Smooth muscle cell (in vitro differentiated cells): ENCODE data around the gene CDK18. TPM values are rescaled to one million over a fixed set of nuclear protein-coding genes. Genes with fewer than 3 reads are reported as not detected.

Source experiments
- DNase-seq: peaks from one replicate; lab custom pipeline; 2025; ENCODE audit not compliant: unreplicated experiment; lab: John Stamatoyannopoulos, UW
- H2AFZ ChIP-seq: fragments of 200-600 bp; sonication (generic); 2 replicates; pipeline ENCODE4 v1.6.0; 2016; ENCODE audit warnings: antibody characterized with exemption, low read depth, mild to moderate bottlenecking
- H3F3A ChIP-seq: fragments of 200-600 bp; sonication (generic); 2 replicates; pipeline ENCODE4 v1.6.0; 2017; ENCODE audit warnings: antibody characterized with exemption, low read depth
- H3K27ac ChIP-seq: fragments of 200-600 bp; sonication (generic); 2 replicates; pipeline ENCODE4 v1.5.1; 2016; ENCODE audit warnings: low read depth, mild to moderate bottlenecking
- H3K27me3 ChIP-seq: fragments of 200-600 bp; sonication (generic); 2 replicates; pipeline ENCODE4 v1.6.1; 2016; ENCODE audit warnings: low read depth, mild to moderate bottlenecking
- H3K36me3 ChIP-seq: fragments of 200-600 bp; sonication (generic); 2 replicates; pipeline ENCODE4 v1.5.1; 2016; ENCODE audit warnings: low read depth
- H3K4me1 ChIP-seq: fragments of 200-600 bp; sonication (generic); 2 replicates; pipeline ENCODE4 v1.5.1; 2016; ENCODE audit warnings: low read depth
- H3K4me2 ChIP-seq: fragments of 200-600 bp; sonication (generic); 2 replicates; pipeline ENCODE4 v1.6.0; 2016; ENCODE audit warnings: mild to moderate bottlenecking
- H3K4me3 ChIP-seq: fragments of 200-600 bp; sonication (generic); 2 replicates; pipeline ENCODE4 v1.5.1; 2016; ENCODE audit warnings: mild to moderate bottlenecking
- H3K79me2 ChIP-seq: fragments of 200-600 bp; sonication (generic); 2 replicates; pipeline ENCODE4 v1.6.0; 2016; ENCODE audit warnings: low read depth, mild to moderate bottlenecking
- H3K9ac ChIP-seq: fragments of 200-600 bp; sonication (generic); 2 replicates; pipeline ENCODE4 v1.6.0; 2016; ENCODE audit warnings: low read depth
- H3K9me3 ChIP-seq: fragments of 200-600 bp; sonication (generic); replicated peaks from 2 replicates; pipeline ENCODE4 v1.5.1; 2016; ENCODE audit warnings: low read depth
- H4K20me1 ChIP-seq: fragments of 200-600 bp; sonication (generic); 2 replicates; pipeline ENCODE4 v1.6.0; 2016; ENCODE audit warnings: low read depth
- CTCF ChIP-seq: fragments of 200-600 bp; sonication (generic); IDR thresholded peaks from 2 replicates; pipeline ENCODE4 v1.5.1; 2017; ENCODE audit warnings: borderline replicate concordance, mild to moderate bottlenecking, antibody characterized with exemption; ENCODE audit not compliant: insufficient read depth, poor library complexity, severe bottlenecking
- WGBS: methylation state at CpG from one replicate; pipeline ENCODE4 v1.1.7; 2016; ENCODE audit warnings: low lambda C conversion rate; 5-methylcytosine and 5-hydroxymethylcytosine counted together
- polyA plus RNA-seq: library from polyadenylated mRNA; unstranded; fragments of >200 nt; fragmentation: Nextera tagmentation; extraction: Ambion mirVana; gene quantifications from 2 replicates; pipeline ENCODE4 v1.2.1, GENCODE V29; 2016
- total RNA-seq: library from RNA; depleted of rRNA; stranded (reverse); fragments of >200 nt; gene quantifications from 2 replicates; pipeline ENCODE4 v1.2.3, GENCODE V29; 2014

The CDK18 gene
- total and polyA plus RNA-seq, 2 experiments from 2014 or later, result 6.1 TPM

- WGBS, result 77% methylated on average over 8 of the region's 9 CpGs
- Histone ChIP-seq H3K4me2 (no peak overlapping the region), H3K27me3 (no peaks in the 10 kb centered on the region), H3K9ac (no peak overlapping the region), H3K36me3 (no peaks in the 10 kb centered on the region), H3F3A (no peaks in the 10 kb centered on the region), H3K4me1 (no peaks in the 10 kb centered on the region), H4K20me1 (no peaks in the 10 kb centered on the region), H3K79me2 (no peaks in the 10 kb centered on the region), H3K4me3 (no peak overlapping the region), H2AFZ (no peak overlapping the region), H3K9me3 (no peaks in the 10 kb centered on the region), H3K27ac (no peak overlapping the region)
- no peak for DNase-seq
- TF ChIP-seq CTCF, result no peak
Observed at GRCh38 chr1:205536759-205537361, 32.4 kb downstream of the CDK18 start.

- no peaks in the 10 kb centered on the region for H3F3A ChIP-seq
- H4K20me1 ChIP-seq, result no peaks in the 10 kb centered on the region
- no peaks in the 10 kb centered on the region for H3K36me3 ChIP-seq
- no peaks in the 10 kb centered on the region for H3K27me3 ChIP-seq
- H3K4me1 ChIP-seq, result no peaks in the 10 kb centered on the region
- H3K79me2 ChIP-seq, result no peaks in the 10 kb centered on the region
- H3K4me2 ChIP-seq, result no peak overlapping the region
- H3K4me3 ChIP-seq, result no peak overlapping the region
- H3K9ac ChIP-seq, result no peak overlapping the region
- H3K9me3 ChIP-seq, result no peaks in the 10 kb centered on the region
- no peak for DNase-seq
- no peak overlapping the region for H2AFZ ChIP-seq
- no peak overlapping the region for H3K27ac ChIP-seq
- 85% methylated on average over 10 of the region's 10 CpGs for WGBS
- no peak for TF ChIP-seq CTCF
Observed at GRCh38 chr1:205537386-205538018, 33.0 kb downstream of the CDK18 start.

- H4K20me1 ChIP-seq, result no peaks in the 10 kb centered on the region
- TF ChIP-seq CTCF, result no peak
- no peak overlapping the region for H3K27ac ChIP-seq
- peaks cover 4% of the 10 kb centered on the region for H3K4me1 ChIP-seq
- no peaks in the 10 kb centered on the region for H3K9me3 ChIP-seq
- H3K9ac ChIP-seq, result no peak overlapping the region
- no peaks in the 10 kb centered on the region for H3F3A ChIP-seq
- no peak overlapping the region for H3K4me2 ChIP-seq
- H3K36me3 ChIP-seq, result no peaks in the 10 kb centered on the region
- no peaks in the 10 kb centered on the region for H3K27me3 ChIP-seq
- no peak overlapping the region for H3K4me3 ChIP-seq
- DNase-seq, result no peak
- H3K79me2 ChIP-seq, result no peaks in the 10 kb centered on the region
- no peak overlapping the region for H2AFZ ChIP-seq
- 60% methylated on average over 5 of the region's 5 CpGs for whole genome bisulfite sequencing
Observed at GRCh38 chr1:205538235-205538840, 33.9 kb downstream of the CDK18 start.
